HG03196 (cell line): Measurements from ENCODE around the gene CSRP1.
A peak's percentile ranks its signal among the peaks of the same experiment; 100 is the strongest.
"Not testable (repeated sequence)": the region's sequence is repeated elsewhere in the genome, so short reads cannot be mapped to it uniquely, and the experiment has no call there.

Experiments used
- ATAC-seq: cut with Tn5 transposase; IDR thresholded peaks from one replicate; pipeline ENCODE4 v1.9.1; 2021; ENCODE audit not compliant: unreplicated experiment

CSRP1 gene

GRCh38 chr1:201506557-201507359 lies at the start of gene CSRP1:
Gene CSRP1, minus strand, starts transcription at chr1:201507123. Its CDS starts 10,820 bp downstream, at chr1:201496303.
- ATAC-seq = peak; percentile 87

DNA sequence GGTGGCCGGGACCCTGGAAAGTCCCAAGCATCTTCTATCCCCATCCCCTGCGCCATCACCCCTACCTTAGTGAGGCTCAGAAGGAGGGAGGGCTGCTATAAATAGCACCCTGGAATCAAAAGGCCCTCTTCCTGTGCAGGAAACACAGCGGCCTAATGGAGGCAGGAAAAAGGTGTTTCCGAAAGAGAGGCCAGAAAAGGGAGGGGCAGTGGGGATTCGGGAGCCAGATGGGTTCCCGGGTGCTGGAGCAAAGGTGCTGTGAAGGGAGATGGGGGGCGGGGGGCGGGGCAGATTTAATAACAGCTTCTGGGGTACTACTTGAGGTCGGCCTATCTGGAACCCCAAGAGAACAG lies 48.6 kb upstream of the CSRP1 start:
- no peak for ATAC-seq

- ATAC-seq = no peak
These were observed 48.1 kb upstream of the CSRP1 start for GRCh38 chr1:201554789-201555592.

DNA sequence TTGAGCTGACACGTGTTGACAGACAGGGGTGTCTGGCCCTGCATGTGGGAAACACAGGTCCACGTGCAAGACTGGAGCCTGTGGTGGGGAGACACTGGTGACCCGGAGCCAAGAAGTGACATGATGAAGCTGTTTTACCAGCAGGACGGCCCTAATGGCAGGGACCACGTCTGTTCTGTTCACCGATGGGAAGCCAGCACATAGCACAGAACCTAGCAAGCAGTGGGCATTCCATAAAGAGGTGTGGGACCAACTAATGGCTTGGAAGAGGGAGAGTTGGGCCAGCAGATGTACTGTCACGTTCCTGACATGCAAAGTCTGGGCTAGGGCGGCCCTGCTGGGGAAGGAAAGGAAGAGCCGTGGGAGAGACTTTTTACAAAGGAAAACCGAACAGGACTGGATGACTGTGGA lies 47.3 kb upstream of the CSRP1 start:
- no peak for ATAC-seq

DNA sequence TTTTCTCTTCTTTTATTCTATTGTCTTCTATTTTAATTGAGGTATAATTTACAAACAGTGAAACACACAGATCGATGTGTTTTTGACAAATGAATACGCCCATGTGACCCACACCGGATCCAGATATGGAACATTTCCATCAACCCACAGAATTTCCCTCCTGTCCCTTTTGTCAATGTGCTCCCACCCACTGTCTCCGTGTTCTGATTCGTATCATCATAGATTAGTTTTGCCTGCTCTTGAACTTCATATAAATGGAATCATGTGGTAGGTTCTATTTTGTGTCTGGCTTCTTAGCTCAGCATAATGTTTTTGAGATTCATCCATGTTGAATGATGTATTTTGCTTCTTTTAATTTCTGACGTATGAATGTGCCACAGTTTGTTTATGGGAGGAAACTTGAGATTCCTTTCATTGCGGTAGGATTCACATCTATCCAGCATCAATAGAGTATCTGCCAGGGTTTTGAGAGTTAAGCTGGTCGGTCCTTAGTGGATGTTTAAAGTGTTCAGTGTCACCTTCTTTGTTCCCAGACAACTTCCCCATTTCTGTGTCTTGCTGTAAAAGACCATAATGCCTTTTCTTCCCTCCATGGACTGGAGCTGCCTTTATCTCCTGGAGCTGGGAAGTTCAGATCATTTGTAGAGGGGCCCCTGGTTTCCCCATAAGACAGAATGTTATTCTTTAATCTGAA lies 46.7 kb upstream of the CSRP1 start:
- no peak for ATAC-seq

- ATAC-seq = no peak
These were observed 46.0 kb upstream of the CSRP1 start for GRCh38 chr1:201552941-201553351.

GRCh38 chr1:201551877-201552731 lies 45.2 kb upstream of the CSRP1 start:
- ATAC-seq = no peak

DNA sequence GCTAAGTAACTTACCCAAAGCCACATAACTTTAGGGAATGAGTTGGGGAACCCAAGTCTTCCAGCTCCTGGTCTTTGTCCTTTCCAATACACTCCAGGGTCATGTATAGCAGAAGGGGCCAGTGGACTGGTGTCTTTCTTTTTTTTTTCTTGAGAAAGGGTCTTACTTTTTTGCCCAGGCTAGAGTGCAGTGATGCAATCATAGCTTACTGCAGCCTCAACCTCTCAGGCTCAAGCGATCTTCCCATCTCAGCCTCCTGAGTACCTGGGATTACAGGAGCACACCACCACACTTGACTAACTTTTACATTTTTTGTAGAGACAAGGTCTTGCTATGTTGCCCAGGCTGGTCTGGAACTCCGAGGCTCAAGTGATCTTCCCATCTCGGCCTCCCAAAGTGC lies 44.2 kb upstream of the CSRP1 start:
- ATAC-seq = no peak

DNA sequence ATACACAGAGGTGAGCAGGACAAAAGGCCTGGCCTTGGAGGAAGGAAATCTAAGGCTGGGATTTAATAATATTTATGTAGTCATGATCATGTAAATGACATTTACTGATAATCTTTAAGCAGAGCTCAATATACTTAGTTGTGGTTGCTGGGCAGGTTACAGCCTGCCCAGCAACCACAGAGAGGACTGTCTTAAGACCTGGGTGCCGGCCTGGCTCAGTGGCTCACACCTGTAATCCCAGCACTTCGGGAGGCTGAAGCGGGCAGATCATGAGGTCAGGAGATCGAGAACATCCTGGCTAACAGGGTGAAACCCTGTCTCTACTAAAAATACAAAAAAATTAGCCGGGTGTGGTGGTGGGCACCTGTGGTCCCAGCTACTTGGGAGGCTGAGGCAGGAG lies 42.6 kb upstream of the CSRP1 start:
- not testable (repeated sequence) for ATAC-seq

DNA sequence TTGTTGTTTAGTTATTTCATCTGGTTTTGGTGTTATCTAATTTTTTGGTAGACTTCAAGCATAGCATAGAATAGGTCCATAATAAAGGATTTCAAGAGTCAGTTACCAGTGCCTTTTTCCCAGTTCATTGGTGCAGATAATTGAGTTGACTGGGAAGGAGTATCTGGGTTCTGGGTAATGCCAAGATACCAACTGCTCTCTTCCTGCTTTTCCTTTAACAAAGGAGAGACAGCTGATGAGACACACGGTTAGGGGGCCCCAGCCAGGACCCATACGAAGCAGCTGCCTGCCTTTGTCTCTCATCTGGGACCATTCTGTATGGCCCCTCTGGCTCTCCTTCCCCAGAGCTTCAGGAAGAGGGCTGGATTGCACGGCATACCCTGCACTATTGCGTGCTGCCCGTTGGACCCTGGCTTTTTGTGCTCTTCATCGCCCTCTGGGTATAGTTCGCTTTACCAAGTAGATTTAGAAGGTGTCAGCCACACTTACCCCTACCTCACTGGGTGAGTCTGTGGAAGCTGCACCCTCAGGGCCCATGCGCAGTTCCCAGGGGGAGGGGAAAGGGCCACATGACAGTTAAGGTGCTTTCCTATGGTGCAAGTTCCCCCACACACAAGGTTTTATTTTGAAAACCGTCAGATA lies 39.0 kb upstream of the CSRP1 start:
- no peak for ATAC-seq

DNA sequence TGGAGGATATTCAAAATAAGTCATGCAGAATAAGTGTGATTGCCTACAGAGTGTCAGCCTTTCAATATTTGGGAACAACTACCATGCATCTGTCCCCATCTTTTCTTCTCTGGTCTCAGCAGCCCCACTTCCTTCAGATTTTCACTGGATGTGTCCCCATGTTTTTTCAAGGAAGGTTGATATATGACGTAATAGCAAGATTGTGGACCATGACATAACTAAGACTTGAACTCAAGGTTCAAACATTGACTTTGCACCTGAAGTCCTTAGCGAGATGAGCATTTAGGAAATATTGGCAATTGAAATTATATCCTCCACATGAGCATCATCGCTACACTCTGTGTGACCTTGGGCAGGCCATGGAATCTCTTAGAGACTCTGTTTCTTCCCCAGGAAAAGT lies 37.8 kb upstream of the CSRP1 start:
- ATAC-seq = no peak

DNA sequence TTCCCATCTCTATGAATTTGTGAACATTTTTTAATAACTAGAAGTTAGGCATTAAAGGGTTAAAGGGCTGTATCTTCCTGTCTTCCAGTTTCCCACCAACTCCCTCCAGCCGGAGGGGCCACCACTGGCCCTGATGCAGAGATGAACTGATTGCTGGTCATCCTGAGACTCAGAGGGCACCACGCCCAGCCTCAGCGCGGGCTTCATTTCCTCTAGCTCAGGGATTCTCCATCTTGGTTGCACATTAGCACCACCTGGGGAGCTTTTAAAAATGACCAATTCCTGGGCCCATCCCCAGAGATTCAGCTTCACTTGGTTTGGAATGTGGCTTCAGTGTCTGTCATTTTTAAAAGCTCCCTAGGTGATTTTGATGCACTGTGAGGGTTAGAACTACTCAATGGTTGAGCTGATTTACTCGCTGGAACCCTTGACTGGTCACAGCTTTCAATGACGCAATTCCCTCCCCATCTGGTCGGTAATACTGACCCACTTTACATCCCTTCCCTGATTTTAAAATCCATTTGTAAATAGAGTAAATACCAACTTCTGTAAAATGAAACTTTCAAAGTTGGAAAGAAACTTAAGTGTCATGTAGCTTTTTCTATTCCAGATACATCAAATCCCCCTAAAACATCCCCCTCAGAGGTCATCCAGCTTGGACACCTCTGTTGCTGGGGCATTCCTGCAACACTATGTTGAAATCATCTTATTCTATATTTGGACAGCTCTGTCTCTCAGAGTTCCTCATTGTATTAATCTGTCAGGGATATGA lies 37.1 kb upstream of the CSRP1 start:
- no peak for ATAC-seq

- ATAC-seq = no peak
These were observed 35.5 kb upstream of the CSRP1 start for GRCh38 chr1:201542309-201543035.

GRCh38 chr1:201540846-201541735 lies 34.2 kb upstream of the CSRP1 start:
- no peak for ATAC-seq

- ATAC-seq = no peak
These were observed 32.9 kb upstream of the CSRP1 start for GRCh38 chr1:201539561-201540431.

DNA sequence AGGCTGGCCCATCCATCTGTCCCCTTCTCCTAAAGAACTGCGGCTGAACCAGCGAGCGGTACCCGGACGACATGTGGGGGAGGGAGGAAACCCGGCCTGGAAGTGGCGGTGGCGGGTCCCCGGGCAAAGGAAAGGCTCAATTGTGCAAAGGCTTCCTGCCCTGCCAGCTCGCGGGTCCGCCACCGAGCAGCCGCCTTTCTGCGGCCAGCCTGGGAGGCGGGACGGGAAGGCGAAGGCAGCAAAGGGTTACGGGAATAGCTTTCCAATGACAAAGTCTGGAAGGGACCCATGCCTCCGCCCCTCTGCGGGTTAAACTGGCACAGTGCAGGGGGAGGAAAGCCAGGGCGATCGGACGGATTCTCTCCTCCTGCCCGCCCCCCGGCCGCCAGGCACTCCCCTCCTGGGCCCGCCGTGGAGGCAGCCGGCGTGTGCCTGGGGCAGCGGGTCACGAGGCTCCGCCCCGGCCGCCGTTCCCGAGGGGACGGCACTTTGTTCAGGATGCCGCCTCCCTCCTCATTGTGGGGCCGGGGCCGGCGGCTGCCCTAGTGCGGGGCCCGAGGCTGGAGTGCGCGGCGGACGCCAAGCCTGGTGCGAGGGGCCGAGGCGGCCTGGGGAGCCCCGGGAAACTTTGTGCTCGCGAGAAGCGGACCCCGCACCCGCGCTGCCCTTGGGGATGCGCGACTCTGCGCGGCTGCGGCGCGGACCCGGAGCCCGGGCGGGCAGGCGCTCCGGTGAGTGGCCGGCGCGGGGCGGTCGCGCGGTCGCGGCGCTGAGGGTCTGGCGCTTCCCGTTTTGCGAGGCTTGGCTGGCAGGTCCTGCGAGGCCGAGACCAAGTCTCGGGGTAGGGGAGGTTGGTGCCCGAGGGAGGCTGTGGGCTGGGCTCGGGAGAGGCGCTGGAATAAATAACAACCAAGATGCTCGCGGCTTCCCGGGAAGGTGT lies 32.0 kb upstream of the CSRP1 start, which contains the start of gene NAV1:
TSS of gene NAV1 (plus strand) at position 516 of the 940 bp plus-strand sequence. CDS start 83,758 bp downstream, outside the sequence.
- no peak for ATAC-seq
